Hematopoietic multipotent progenitor cell treated with erythropoietin and hydrocortisone succinate and interleukin-3 and kit ligand, for 6 days (in vitro differentiated cells): ENCODE results near the gene GP9.
A peak's percentile ranks its signal among the peaks of the same experiment; 100 is the strongest.

Source experiments
- DNase-seq: peaks from one replicate; pipeline ENCODE4 v3.0.0-alpha.2; 2015

The GP9 gene

GRCh38 chr3:129030611-129031010 lies 30.0 kb upstream of the GP9 start:
- DNase-seq, result no peak

GRCh38 chr3:129031476-129032215 lies 28.9 kb upstream of the GP9 start:
- no peak for DNase-seq

GRCh38 chr3:129032716-129033115 lies 27.9 kb upstream of the GP9 start:
- DNase-seq, result no peak

- no peak for DNase-seq
Measured at GRCh38 chr3:129033151-129033550, 27.4 kb upstream of the GP9 start.

- DNase-seq, result no peak
Measured at GRCh38 chr3:129033633-129034321, 26.8 kb upstream of the GP9 start.

- DNase-seq, result peak; percentile 26
Measured at GRCh38 chr3:129034642-129035041, 25.9 kb upstream of the GP9 start.

GRCh38 chr3:129035360-129036221 lies 25.0 kb upstream of the GP9 start:
- DNase-seq, result peak; percentile 21

- DNase-seq, result no peak
Measured at GRCh38 chr3:129036222-129037092, 24.1 kb upstream of the GP9 start.

GRCh38 chr3:129037093-129037419 lies 23.5 kb upstream of the GP9 start:
- no peak for DNase-seq

- DNase-seq, result no peak
Measured at GRCh38 chr3:129038121-129038855, 22.3 kb upstream of the GP9 start.

- DNase-seq, result peak; percentile 78
Measured at GRCh38 chr3:129039271-129040038, 21.1 kb upstream of the GP9 start.

GRCh38 chr3:129040039-129040336 lies 20.6 kb upstream of the GP9 start:
- no peak for DNase-seq

- no peak for DNase-seq
Measured at GRCh38 chr3:129040579-129041300, 19.8 kb upstream of the GP9 start.

GRCh38 chr3:129045675-129046036 lies 14.9 kb upstream of the GP9 start:
- DNase-seq, result peak; percentile 68

GRCh38 chr3:129046037-129046731 lies 14.4 kb upstream of the GP9 start:
- DNase-seq, result no peak

- DNase-seq, result no peak
Measured at GRCh38 chr3:129046732-129047552, 13.6 kb upstream of the GP9 start.

GRCh38 chr3:129047553-129047839 lies 13.1 kb upstream of the GP9 start:
- no peak for DNase-seq

GRCh38 chr3:129050556-129051295 lies 9.9 kb upstream of the GP9 start:
- no peak for DNase-seq

- peak; percentile 62 for DNase-seq
Measured at GRCh38 chr3:129051871-129052340, 8.7 kb upstream of the GP9 start.
